Measurements from ENCODE around the gene EOGT.

GRCh38 chr3:68974711-68975110, 38.8 kb downstream of the EOGT start:
- TF ChIP-seq KDM1A (IDR thresholded peaks at IDR 0.05; ENCODE audit: borderline replicate concordance) (no peak), POLR2A (IDR thresholded peaks at IDR 0.05; ENCODE audit: low read depth, low read length) (no peak), SIN3A (IDR thresholded peaks at IDR 0.05; ENCODE audit: low read depth, low read length) (no peak), ZSCAN29 (IDR thresholded peaks at IDR 0.05) (no peak), EZH2 (IDR thresholded peaks at IDR 0.05; ENCODE audit: borderline replicate concordance, control insufficient read depth, low read depth, low read length) (no peak), EGR1 (IDR thresholded peaks at IDR 0.05; ENCODE audit: borderline replicate concordance in 1 of 2, low read depth in 2 of 2, low read length in 2 of 2) (no peak), TAF1 (IDR thresholded peaks at IDR 0.05; ENCODE audit: borderline replicate concordance, low read depth, low read length) (no peak), CTCF (IDR thresholded peaks at IDR 0.05 in 2 of 3, conservative IDR thresholded peaks at IDR 0.05 in 1 of 3; ENCODE audit: control insufficient read depth in 2 of 3, extremely low read depth in 1 of 3, insufficient read depth in 1 of 3, low read depth in 3 of 3, low read length in 3 of 3) (no peak), POLR2AphosphoS5 (IDR thresholded peaks at IDR 0.05; ENCODE audit: low read length) (no peak), NRF1 (conservative IDR thresholded peaks at IDR 0.05; ENCODE audit: low read depth, low read length) (no peak)
- TF ChIP-seq, protein P1, sequence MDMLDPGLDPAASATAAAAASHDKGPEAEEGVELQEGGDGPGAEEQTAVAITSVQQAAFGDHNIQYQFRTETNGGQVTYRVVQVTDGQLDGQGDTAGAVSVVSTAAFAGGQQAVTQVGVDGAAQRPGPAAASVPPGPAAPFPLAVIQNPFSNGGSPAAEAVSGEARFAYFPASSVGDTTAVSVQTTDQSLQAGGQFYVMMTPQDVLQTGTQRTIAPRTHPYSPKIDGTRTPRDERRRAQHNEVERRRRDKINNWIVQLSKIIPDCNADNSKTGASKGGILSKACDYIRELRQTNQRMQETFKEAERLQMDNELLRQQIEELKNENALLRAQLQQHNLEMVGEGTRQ (IDR thresholded peaks at IDR 0.05; ENCODE audit: borderline replicate concordance, low read depth, low read length), result no peak

Data from GM12878 (cell line).